Transverse colon (tissue), 4 donors: Measurements from ENCODE around the gene HNRNPA3. TPM values are rescaled to one million over a fixed set of nuclear protein-coding genes. Genes with fewer than 3 reads are reported as not detected.
"Not testable (repeated sequence)": the region's sequence is repeated elsewhere in the genome, so short reads cannot be mapped to it uniquely, and the experiment has no call there.

Experiments used
- DNase-seq: peaks from one replicate; pipeline ENCODE4 v3.0.0-alpha.2; 2019
- H3K27ac ChIP-seq, 4 donors: fragments of 200-600 bp; sonication (generic); 2 replicates each; pipeline ENCODE4 v1.5.1; 2016 to 2018; ENCODE audit warnings: inconsistent platforms in 4 of 4
- H3K27me3 ChIP-seq: fragments of 200-600 bp; sonication (generic); 2 replicates; pipeline ENCODE4 v1.5.1; 2017; ENCODE audit warnings: inconsistent platforms
- H3K36me3 ChIP-seq, 4 donors: fragments of 200-600 bp; sonication (generic); 2 replicates each; pipeline ENCODE4 v1.5.1; 2017 to 2019; ENCODE audit warnings: inconsistent platforms in 4 of 4
- H3K4me1 ChIP-seq, 4 donors: fragments of 200-600 bp; sonication (generic); 2 replicates each; pipeline ENCODE4 v1.5.1; 2017 to 2020; ENCODE audit warnings: inconsistent platforms in 4 of 4
- H3K4me3 ChIP-seq, 4 donors: fragments of 200-600 bp; sonication (generic); 1 replicate in 1 of 4; 2 replicates in 3 of 4; pipeline versions ENCODE4 v1.5.1 to v1.6.1; 2017 to 2019; ENCODE audit warnings: inconsistent platforms in 4 of 4
- H3K9me3 ChIP-seq, 2 donors: fragments of 200-600 bp; sonication (generic); 2 replicates each; pipeline ENCODE4 v1.5.1; 2017 to 2019; ENCODE audit warnings: inconsistent platforms in 2 of 2
- CTCF ChIP-seq, 5 experiments: fragments of 200-600 bp in 3 of 5; fragments of 450-650 bp in 2 of 5; sonication (generic) in 3 of 5; IDR thresholded peaks; 1 replicate in 2 of 5; 2 replicates in 3 of 5; pipeline ENCODE4 v1.5.1; 2016 to 2017; ENCODE audit warnings: antibody characterized with exemption in 5 of 5, inconsistent platforms in 3 of 5, mild to moderate bottlenecking in 2 of 5, moderate library complexity in 1 of 5
- EP300 ChIP-seq: sonication (generic); formaldehyde crosslinking; IDR thresholded peaks from one replicate; pipeline ENCODE4 v1.6.1; 2017; ENCODE audit warnings: antibody characterized with exemption, low read depth
- POLR2A ChIP-seq: fragments of 450-650 bp; IDR thresholded peaks from one replicate; pipeline ENCODE4 v1.6.1; 2016; ENCODE audit warnings: antibody characterized with exemption, mild to moderate bottlenecking, moderate library complexity
- POLR2AphosphoS5 ChIP-seq, 3 donors: sonication (generic); formaldehyde crosslinking; IDR thresholded peaks; one replicate each; pipeline ENCODE4 v1.6.1; 2016; ENCODE audit warnings: antibody characterized with exemption in 3 of 3
- WGBS, 2 donors: methylation state at CpG; one replicate each; pipeline ENCODE4 v1.1.5; 2018; ENCODE audit warnings: low coverage in 1 of 2; 5-methylcytosine and 5-hydroxymethylcytosine counted together
- in situ Hi-C, 4 donors: fragments of 200-750 bp; cut with MboI; loops; one replicate each; pipeline versions ENCODE4 v1.15.0 to v1.15.1; 2017; ENCODE audit warnings: low sequenced_read_pairs in 3 of 4, low pct_ligation_motif_present in 1 of 4, low pct_unique_long_range_greater_than_20kb in 1 of 4
- intact Hi-C: fragments of 100-400 bp; cut with DNase I; formaldehyde crosslinking; loops from one replicate; pipeline ENCODE4 v1.15.1; 2023; ENCODE audit warnings: low total_unique reads
- total RNA-seq, 4 donors: library from RNA; depleted of rRNA; stranded (reverse); fragments of >200 nt; gene quantifications; one replicate each; pipeline ENCODE4 v1.1.0, GENCODE V29; 2016

The HNRNPA3 gene
- total RNA-seq, 4 donors from 2014 or later, result 40.6 to 83.2 (median 57.4) TPM

GRCh38 chr2:177193240-177193639 lies 19.4 kb upstream of the HNRNPA3 start:
- H3K36me3 ChIP-seq, result no peaks in the 10 kb centered on the region
- WGBS, 2 donors, result 58 to 74% methylated on average over 4 of the region's 4 CpGs
- no peak for DNase-seq
- in situ Hi-C loops (no loop called here), intact Hi-C loops (no loop called here)
- no peak overlapping the region for H3K4me3 ChIP-seq
- no peaks in the 10 kb centered on the region for H3K27me3 ChIP-seq
- TF ChIP-seq EP300, result no peak
- TF ChIP-seq POLR2AphosphoS5 (IDR thresholded peaks at IDR 0.05), result no peak
- TF ChIP-seq CTCF (IDR thresholded peaks at IDR 0.05), result no peak
- no peaks in the 10 kb centered on the region for H3K9me3 ChIP-seq
- no peak overlapping the region for H3K27ac ChIP-seq
- H3K4me1 ChIP-seq, result peaks cover 0 to 7% (median 0%) of the 10 kb centered on the region in 4 donors

GRCh38 chr2:177195194-177195593 lies 17.4 kb upstream of the HNRNPA3 start:
- H3K4me3 ChIP-seq, result no peak overlapping the region
- no peak overlapping the region for H3K27ac ChIP-seq
- no peaks in the 10 kb centered on the region for H3K27me3 ChIP-seq
- H3K36me3 ChIP-seq, result no peaks in the 10 kb centered on the region
- no peaks in the 10 kb centered on the region for H3K9me3 ChIP-seq
- intact Hi-C loops, result no loop called here
- H3K4me1 ChIP-seq, result peaks cover 0 to 7% (median 0%) of the 10 kb centered on the region in 4 donors
- in situ Hi-C loops, result no loop called here
- TF ChIP-seq POLR2A (no peak), POLR2AphosphoS5 (IDR thresholded peaks at IDR 0.05) (no peak), CTCF (IDR thresholded peaks at IDR 0.05) (no peak), EP300 (no peak)
- DNase-seq, result no peak
- WGBS, 2 donors, result 77 to 78% methylated on average over 1 of the region's 1 CpG

- intact Hi-C loops, H3K27me3 ChIP-seq: not testable (repeated sequence)
- WGBS, 2 donors, result 96% methylated on average over 7 of the region's 7 CpGs; no CpG with 5 or more reads in 1 of the 2 donors
Observed at GRCh38 chr2:177200419-177200818, 12.2 kb upstream of the HNRNPA3 start.

GRCh38 chr2:177201919-177202346 lies 10.7 kb upstream of the HNRNPA3 start:
- DNase-seq, result no peak
- Histone ChIP-seq H3K4me1 (no peaks in the 10 kb centered on the region), H3K4me3 (no peak overlapping the region), H3K36me3 (no peaks in the 10 kb centered on the region), H3K9me3 (no peaks in the 10 kb centered on the region), H3K27me3 (no peaks in the 10 kb centered on the region), H3K27ac (no peak overlapping the region)
- TF ChIP-seq POLR2A (no peak), EP300 (no peak), CTCF (IDR thresholded peaks at IDR 0.05) (no peak), POLR2AphosphoS5 (IDR thresholded peaks at IDR 0.05) (no peak)
- in situ Hi-C loops, result no loop called here
- WGBS, 2 donors, result 30 to 51% methylated on average over 1 to 3 of the region's 3 CpGs
- intact Hi-C loops, result no loop called here

More at GRCh38 chr2:177200419-177200818, 12.2 kb upstream of the HNRNPA3 start:
- H3K4me1 ChIP-seq, H3K9me3 ChIP-seq, in situ Hi-C loops, H3K36me3 ChIP-seq, H3K4me3 ChIP-seq, DNase-seq, H3K27ac ChIP-seq: not testable (repeated sequence)

- WGBS, 2 donors, result 89 to 100% methylated on average over 2 to 3 of the region's 3 CpGs
- no peak overlapping the region for H3K27ac ChIP-seq
- no peak for DNase-seq
- TF ChIP-seq POLR2A, result no peak
- TF ChIP-seq POLR2AphosphoS5 (IDR thresholded peaks at IDR 0.05), result no peak
- TF ChIP-seq EP300, result no peak
- no peak for TF ChIP-seq CTCF (IDR thresholded peaks at IDR 0.05)
- no peaks in the 10 kb centered on the region for H3K4me1 ChIP-seq
- no peaks in the 10 kb centered on the region for H3K27me3 ChIP-seq
- in situ Hi-C loops, result no loop called here
- H3K9me3 ChIP-seq, result no peaks in the 10 kb centered on the region
- intact Hi-C loops, result no loop called here
- H3K4me3 ChIP-seq, result no peak overlapping the region
- no peaks in the 10 kb centered on the region for H3K36me3 ChIP-seq
Observed at GRCh38 chr2:177204417-177204816, 8.2 kb upstream of the HNRNPA3 start.
